Activated T-cell treated with anti-CD3 and anti-CD28 coated beads, Interleukin-2, amount 50 U/mL, for 72 hours (primary cell): ENCODE data around the gene RAB43. TPM values are rescaled to one million over a fixed set of nuclear protein-coding genes. Genes with fewer than 3 reads are reported as not detected.
"Not testable (repeated sequence)": the region's sequence is repeated elsewhere in the genome, so short reads cannot be mapped to it uniquely, and the experiment has no call there.

Experiments used
- ATAC-seq, 2 donors: fragments of 150-1000 bp; cut with Tn5 transposase; replicated peaks in 1 of 2; 2 replicates each; pipeline ENCODE4 v1.10.0; 2021; ENCODE audit warnings: moderate library complexity in 2 of 2, mild to moderate bottlenecking in 1 of 2
- DNase-seq, 2 donors: peaks; one replicate each; pipeline ENCODE4 v3.0.0; 2021 to 2022; ENCODE audit warnings: mixed read lengths in 1 of 2
- H3K27ac Mint-ChIP-seq: one replicate; pipeline ENCODE4 v1.8.0; 2022; ENCODE audit warnings: mild to moderate bottlenecking, moderate library complexity, mixed read lengths
- H3K27me3 Mint-ChIP-seq: one replicate; pipeline ENCODE4 v1.8.0; 2022; ENCODE audit warnings: low read depth, mixed read lengths
- H3K36me3 Mint-ChIP-seq, 2 donors: one replicate each; pipeline ENCODE4 v1.8.0; 2022; ENCODE audit warnings: mixed read lengths in 2 of 2, mild to moderate bottlenecking in 1 of 2; ENCODE audit not compliant: insufficient read depth in 2 of 2
- H3K4me1 Mint-ChIP-seq: one replicate; pipeline ENCODE4 v1.8.0; 2022; ENCODE audit warnings: low read depth, mixed read lengths
- H3K4me3 Mint-ChIP-seq, 2 donors: one replicate each; pipeline ENCODE4 v1.8.0; 2022; ENCODE audit warnings: mild to moderate bottlenecking in 2 of 2, mixed read lengths in 2 of 2, moderate library complexity in 2 of 2
- H3K9me3 Mint-ChIP-seq, 2 donors: one replicate each; pipeline ENCODE4 v1.8.0; 2022; ENCODE audit warnings: mixed read lengths in 2 of 2
- total RNA-seq, 2 donors: library from RNA; stranded (reverse); gene quantifications; one replicate each; pipeline ENCODE4 v1.2.3, GENCODE V29; 2022

Gene RAB43
- total RNA-seq, 2 donors from 2014 or later: 82.5 to 95.5 TPM

- no peaks in the 10 kb centered on the region for H3K27me3 Mint-ChIP-seq
- no peak overlapping the region for H3K4me3 Mint-ChIP-seq
- ATAC-seq (no peak), DNase-seq (no peak)
- H3K27ac Mint-ChIP-seq: no peak overlapping the region
- H3K36me3 Mint-ChIP-seq: no peaks in the 10 kb centered on the region
- H3K9me3 Mint-ChIP-seq: no peaks in the 10 kb centered on the region
- no peaks in the 10 kb centered on the region for H3K4me1 Mint-ChIP-seq
Observed at GRCh38 chr3:129077222-129077621, 44.4 kb downstream of the RAB43 start.

- Mint-ChIP-seq H3K27me3 (no peaks in the 10 kb centered on the region), H3K36me3 (peaks cover 0 to 3% of the 10 kb centered on the region in 2 donors), H3K4me3 (no peak overlapping the region), H3K27ac (no peak overlapping the region), H3K9me3 (no peaks in the 10 kb centered on the region), H3K4me1 (peaks cover 17% of the 10 kb centered on the region)
- no peak for ATAC-seq
- no peak for DNase-seq
Observed at GRCh38 chr3:129070086-129070885, 51.3 kb downstream of the RAB43 start.

- not testable (repeated sequence) for H3K4me3 Mint-ChIP-seq, H3K27me3 Mint-ChIP-seq, H3K27ac Mint-ChIP-seq, H3K36me3 Mint-ChIP-seq, H3K9me3 Mint-ChIP-seq, DNase-seq, ATAC-seq
- H3K4me1 Mint-ChIP-seq: peaks cover 17% of the 10 kb centered on the region
Observed at GRCh38 chr3:129069313-129070085, 52.1 kb downstream of the RAB43 start.

- peaks cover 17% of the 10 kb centered on the region for H3K4me1 Mint-ChIP-seq
- peak overlapping the region; percentile 66 to 74 for H3K4me3 Mint-ChIP-seq
- H3K36me3 Mint-ChIP-seq: peaks cover 0 to 3% of the 10 kb centered on the region in 2 donors
- no peaks in the 10 kb centered on the region for H3K9me3 Mint-ChIP-seq
- peak; percentile 66 to 70 for ATAC-seq
- no peaks in the 10 kb centered on the region for H3K27me3 Mint-ChIP-seq
- no peak overlapping the region for H3K27ac Mint-ChIP-seq
- DNase-seq: peak; percentile 32 to 45
Observed at GRCh38 chr3:129068291-129068886, 53.2 kb downstream of the RAB43 start.

GRCh38 chr3:129067719-129068118 lies 53.9 kb downstream of the RAB43 start:
- H3K36me3 Mint-ChIP-seq, H3K9me3 Mint-ChIP-seq, H3K27ac Mint-ChIP-seq, H3K27me3 Mint-ChIP-seq: not testable (repeated sequence)
- DNase-seq (peak; percentile 33 to 42), ATAC-seq (peak in 1 of 2 donors; percentile 23)
- H3K4me1 Mint-ChIP-seq: peaks cover 17% of the 10 kb centered on the region
- H3K4me3 Mint-ChIP-seq: peak overlapping the region; percentile 59 to 66

GRCh38 chr3:129065720-129066073 lies 55.9 kb downstream of the RAB43 start:
- DNase-seq (no peak), ATAC-seq (no peak)
- no peak overlapping the region for H3K4me3 Mint-ChIP-seq
- H3K9me3 Mint-ChIP-seq: no peaks in the 10 kb centered on the region
- H3K27ac Mint-ChIP-seq: no peak overlapping the region
- H3K36me3 Mint-ChIP-seq: peaks cover 0 to 3% of the 10 kb centered on the region in 2 donors
- peaks cover 17% of the 10 kb centered on the region for H3K4me1 Mint-ChIP-seq
- no peaks in the 10 kb centered on the region for H3K27me3 Mint-ChIP-seq

GRCh38 chr3:129065016-129065719 lies 56.4 kb downstream of the RAB43 start:
- no peaks in the 10 kb centered on the region for H3K27me3 Mint-ChIP-seq
- no peak overlapping the region for H3K27ac Mint-ChIP-seq
- H3K36me3 Mint-ChIP-seq: peaks cover 0 to 3% of the 10 kb centered on the region in 2 donors
- no peak for ATAC-seq
- no peak for DNase-seq
- no peak overlapping the region for H3K4me3 Mint-ChIP-seq
- H3K9me3 Mint-ChIP-seq: no peaks in the 10 kb centered on the region
- peaks cover 17% of the 10 kb centered on the region for H3K4me1 Mint-ChIP-seq

GRCh38 chr3:129063841-129064482 lies 57.6 kb downstream of the RAB43 start:
- peaks cover 7% of the 10 kb centered on the region for H3K4me1 Mint-ChIP-seq
- DNase-seq (no peak), ATAC-seq (no peak)
- H3K27me3 Mint-ChIP-seq: no peaks in the 10 kb centered on the region
- H3K9me3 Mint-ChIP-seq: no peaks in the 10 kb centered on the region
- H3K4me3 Mint-ChIP-seq: no peak overlapping the region
- H3K27ac Mint-ChIP-seq: no peak overlapping the region
- H3K36me3 Mint-ChIP-seq: no peaks in the 10 kb centered on the region

GRCh38 chr3:129063091-129063640 lies 58.4 kb downstream of the RAB43 start:
- H3K27ac Mint-ChIP-seq: no peak overlapping the region
- H3K36me3 Mint-ChIP-seq: no peaks in the 10 kb centered on the region
- no peaks in the 10 kb centered on the region for H3K27me3 Mint-ChIP-seq
- DNase-seq: no peak
- no peak for ATAC-seq
- H3K4me1 Mint-ChIP-seq: peaks cover 12% of the 10 kb centered on the region
- no peaks in the 10 kb centered on the region for H3K9me3 Mint-ChIP-seq
- H3K4me3 Mint-ChIP-seq: no peak overlapping the region

- Mint-ChIP-seq H3K27me3 (no peaks in the 10 kb centered on the region), H3K36me3 (no peaks in the 10 kb centered on the region), H3K9me3 (no peaks in the 10 kb centered on the region), H3K4me1 (peaks cover 8% of the 10 kb centered on the region), H3K4me3 (no peak overlapping the region), H3K27ac (no peak overlapping the region)
- no peak for DNase-seq
- no peak for ATAC-seq
Observed at GRCh38 chr3:129061888-129062834, 59.4 kb downstream of the RAB43 start.

GRCh38 chr3:129061023-129061887 lies 60.3 kb downstream of the RAB43 start:
- H3K9me3 Mint-ChIP-seq: no peaks in the 10 kb centered on the region
- H3K36me3 Mint-ChIP-seq: no peaks in the 10 kb centered on the region
- no peak overlapping the region for H3K4me3 Mint-ChIP-seq
- H3K4me1 Mint-ChIP-seq: peaks cover 8% of the 10 kb centered on the region
- ATAC-seq: no peak
- peak in 1 of 2 donors; percentile 15 for DNase-seq
- H3K27ac Mint-ChIP-seq: no peak overlapping the region
- no peaks in the 10 kb centered on the region for H3K27me3 Mint-ChIP-seq
